ENCODE results near the gene IMMP2L.

Gene IMMP2L

GRCh38 chr7:111140091-111140865, 422.0 kb downstream of the IMMP2L start:
- H3K27ac Mint-ChIP-seq (ENCODE audit: low read depth): no peak overlapping the region

DNA sequence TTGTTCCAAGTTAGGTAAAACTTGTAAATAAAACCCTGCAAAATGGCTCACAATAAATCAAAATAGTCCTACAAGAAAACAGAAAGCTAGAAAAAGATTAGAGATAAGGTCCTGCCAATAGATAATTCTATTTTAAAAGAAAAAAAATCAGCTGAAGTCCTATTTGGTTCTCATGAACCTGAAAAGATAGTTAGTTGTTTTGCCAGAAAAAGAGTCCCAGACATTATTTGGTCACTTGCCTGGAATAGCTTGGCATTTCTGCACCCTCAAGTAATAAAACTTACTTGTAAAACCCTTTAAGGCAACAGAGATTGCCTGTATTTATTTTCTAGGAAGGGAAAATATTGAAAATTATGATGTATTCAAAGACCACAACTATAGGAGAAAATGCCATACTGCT, 423.7 kb downstream of the IMMP2L start:
- peaks cover 17% of the 10 kb centered on the region for H3K4me1 Mint-ChIP-seq
- peaks cover 3% of the 10 kb centered on the region for H3K36me3 Mint-ChIP-seq (ENCODE audit: insufficient read depth)
- no peaks in the 10 kb centered on the region for H3K9me3 Mint-ChIP-seq
- DNase-seq (ENCODE audit: low spot score in 2 of 2) (no peak), ATAC-seq (replicated peaks; ENCODE audit: extremely low read depth, poor library complexity, severe bottlenecking) (no peak)
- no peaks in the 10 kb centered on the region for H3K27me3 Mint-ChIP-seq
- peak overlapping the region; percentile 72 for H3K27ac Mint-ChIP-seq (ENCODE audit: low read depth)
- no peak overlapping the region for H3K4me3 Mint-ChIP-seq

More at GRCh38 chr7:111140091-111140865, 422.0 kb downstream of the IMMP2L start:
- Mint-ChIP-seq H3K9me3 (no peaks in the 10 kb centered on the region), H3K4me1 (peaks cover 17% of the 10 kb centered on the region), H3K27me3 (no peaks in the 10 kb centered on the region), H3K4me3 (no peak overlapping the region), H3K36me3 (ENCODE audit: insufficient read depth) (peaks cover 3% of the 10 kb centered on the region)
- no peak for ATAC-seq (replicated peaks; ENCODE audit: extremely low read depth, poor library complexity, severe bottlenecking)
- DNase-seq (ENCODE audit: low spot score in 2 of 2): no peak

- no peak overlapping the region for H3K4me3 Mint-ChIP-seq
- peak overlapping the region; percentile 72 for H3K27ac Mint-ChIP-seq (ENCODE audit: low read depth)
- peaks cover 17% of the 10 kb centered on the region for H3K4me1 Mint-ChIP-seq
- peak; percentile 87 for ATAC-seq (replicated peaks; ENCODE audit: extremely low read depth, poor library complexity, severe bottlenecking)
- H3K36me3 Mint-ChIP-seq (ENCODE audit: insufficient read depth): peaks cover 3% of the 10 kb centered on the region
- no peaks in the 10 kb centered on the region for H3K27me3 Mint-ChIP-seq
- H3K9me3 Mint-ChIP-seq: no peaks in the 10 kb centered on the region
- peak in 1 of 2 donors; percentile 38 for DNase-seq (ENCODE audit: low spot score in 2 of 2)
These were observed 424.1 kb downstream of the IMMP2L start for GRCh38 chr7:111138193-111138569.

- no peaks in the 10 kb centered on the region for H3K27me3 Mint-ChIP-seq
- H3K4me1 Mint-ChIP-seq: peaks cover 17% of the 10 kb centered on the region
- no peak overlapping the region for H3K4me3 Mint-ChIP-seq
- H3K36me3 Mint-ChIP-seq (ENCODE audit: insufficient read depth): peaks cover 3% of the 10 kb centered on the region
- H3K27ac Mint-ChIP-seq (ENCODE audit: low read depth): peak overlapping the region; percentile 72
- H3K9me3 Mint-ChIP-seq: no peaks in the 10 kb centered on the region
- ATAC-seq (replicated peaks; ENCODE audit: extremely low read depth, poor library complexity, severe bottlenecking): peak; percentile 48
- DNase-seq (ENCODE audit: low spot score in 2 of 2): no peak
These were observed 424.7 kb downstream of the IMMP2L start for GRCh38 chr7:111137296-111138192.

- DNase-seq (ENCODE audit: low spot score in 2 of 2): no peak
These were observed 429.5 kb downstream of the IMMP2L start for GRCh38 chr7:111132833-111133232.

DNA sequence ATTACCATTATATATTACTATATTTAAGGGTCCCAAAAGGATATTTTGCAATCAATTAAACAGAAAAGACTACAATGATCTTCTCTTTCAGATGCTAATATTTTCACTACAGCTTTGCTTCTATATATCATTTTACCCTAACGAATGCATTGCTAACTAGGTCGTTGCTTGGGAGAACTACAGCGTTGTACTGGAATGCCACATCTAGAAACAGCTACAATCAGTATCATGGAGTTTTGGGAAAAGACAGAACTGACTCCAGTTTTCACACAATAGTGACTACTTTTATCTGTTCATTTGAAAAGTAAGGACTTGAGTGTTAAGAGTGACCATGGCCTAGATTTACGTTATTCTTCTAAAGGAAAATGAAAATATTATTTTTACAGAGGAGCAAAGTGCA, 432.9 kb downstream of the IMMP2L start:
- H3K4me1 Mint-ChIP-seq: no peaks in the 10 kb centered on the region
- no peaks in the 10 kb centered on the region for H3K9me3 Mint-ChIP-seq
- H3K27ac Mint-ChIP-seq (ENCODE audit: low read depth): no peak overlapping the region
- no peak overlapping the region for H3K4me3 Mint-ChIP-seq
- DNase-seq (ENCODE audit: low spot score in 2 of 2) (no peak), ATAC-seq (replicated peaks; ENCODE audit: extremely low read depth, poor library complexity, severe bottlenecking) (no peak)
- H3K27me3 Mint-ChIP-seq: no peaks in the 10 kb centered on the region
- H3K36me3 Mint-ChIP-seq (ENCODE audit: insufficient read depth): peaks cover 2% of the 10 kb centered on the region

More at GRCh38 chr7:111132833-111133232, 429.5 kb downstream of the IMMP2L start:
- Mint-ChIP-seq H3K4me3 (no peak overlapping the region), H3K36me3 (ENCODE audit: insufficient read depth) (no peaks in the 10 kb centered on the region), H3K27ac (ENCODE audit: low read depth) (no peak overlapping the region), H3K27me3 (no peaks in the 10 kb centered on the region), H3K9me3 (no peaks in the 10 kb centered on the region), H3K4me1 (peaks cover 2% of the 10 kb centered on the region)
- ATAC-seq (replicated peaks; ENCODE audit: extremely low read depth, poor library complexity, severe bottlenecking): no peak

DNA sequence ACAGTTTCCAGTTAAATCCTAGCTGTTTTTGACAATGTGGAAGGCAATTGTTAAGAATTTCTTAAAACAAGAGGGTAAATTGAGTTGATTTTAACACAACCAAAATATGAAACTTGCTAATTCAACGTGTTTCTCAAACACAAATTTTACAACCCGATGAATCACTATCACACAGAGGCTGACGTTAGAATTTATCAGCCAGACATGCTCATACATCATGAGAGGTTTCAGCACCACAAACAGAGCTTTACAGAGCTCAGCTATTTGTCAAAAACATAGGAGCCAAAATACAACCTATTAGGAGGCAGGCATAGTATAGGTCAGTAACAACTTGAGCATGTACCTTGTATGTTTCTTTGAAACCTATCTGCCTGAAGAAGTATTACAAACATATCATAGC, 435.3 kb downstream of the IMMP2L start:
- H3K36me3 Mint-ChIP-seq (ENCODE audit: insufficient read depth): peaks cover 2% of the 10 kb centered on the region
- DNase-seq (ENCODE audit: low spot score in 2 of 2) (no peak), ATAC-seq (replicated peaks; ENCODE audit: extremely low read depth, poor library complexity, severe bottlenecking) (no peak)
- no peak overlapping the region for H3K27ac Mint-ChIP-seq (ENCODE audit: low read depth)
- no peaks in the 10 kb centered on the region for H3K27me3 Mint-ChIP-seq
- H3K4me1 Mint-ChIP-seq: no peaks in the 10 kb centered on the region
- H3K9me3 Mint-ChIP-seq: no peaks in the 10 kb centered on the region
- no peak overlapping the region for H3K4me3 Mint-ChIP-seq

DNA sequence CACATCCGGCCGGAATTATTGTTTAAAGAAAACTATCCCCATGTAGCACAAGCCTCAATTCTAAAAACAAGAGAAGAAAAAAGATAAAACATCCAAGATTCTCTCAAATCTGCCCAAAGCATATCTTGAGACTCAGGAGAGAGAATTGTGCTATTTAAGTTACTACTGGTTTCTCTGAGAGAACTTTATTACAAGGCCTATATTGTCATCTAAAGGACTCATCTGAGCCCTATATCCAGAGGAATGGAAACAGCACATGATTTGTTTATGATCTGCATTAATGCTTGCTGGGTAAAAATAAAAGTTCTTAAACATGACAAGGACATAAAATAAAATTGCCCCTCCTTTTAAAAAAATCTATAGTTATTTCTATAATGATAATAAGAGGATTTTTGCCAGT, 446.3 kb downstream of the IMMP2L start:
- ATAC-seq (replicated peaks; ENCODE audit: extremely low read depth, poor library complexity, severe bottlenecking) (no peak), DNase-seq (ENCODE audit: low spot score in 2 of 2) (no peak)
- H3K36me3 Mint-ChIP-seq (ENCODE audit: insufficient read depth): peaks cover 3% of the 10 kb centered on the region
- H3K4me1 Mint-ChIP-seq: no peaks in the 10 kb centered on the region
- H3K9me3 Mint-ChIP-seq: no peaks in the 10 kb centered on the region
- no peaks in the 10 kb centered on the region for H3K27me3 Mint-ChIP-seq
- no peak overlapping the region for H3K4me3 Mint-ChIP-seq
- no peak overlapping the region for H3K27ac Mint-ChIP-seq (ENCODE audit: low read depth)

GRCh38 chr7:111113263-111114017, 448.9 kb downstream of the IMMP2L start:
- no peak for ATAC-seq (replicated peaks; ENCODE audit: extremely low read depth, poor library complexity, severe bottlenecking)
- no peaks in the 10 kb centered on the region for H3K4me1 Mint-ChIP-seq
- no peaks in the 10 kb centered on the region for H3K9me3 Mint-ChIP-seq
- peaks cover 4% of the 10 kb centered on the region for H3K36me3 Mint-ChIP-seq (ENCODE audit: insufficient read depth)
- no peak overlapping the region for H3K4me3 Mint-ChIP-seq
- no peak overlapping the region for H3K27ac Mint-ChIP-seq (ENCODE audit: low read depth)
- no peaks in the 10 kb centered on the region for H3K27me3 Mint-ChIP-seq
- DNase-seq (ENCODE audit: low spot score in 2 of 2): no peak

DNA sequence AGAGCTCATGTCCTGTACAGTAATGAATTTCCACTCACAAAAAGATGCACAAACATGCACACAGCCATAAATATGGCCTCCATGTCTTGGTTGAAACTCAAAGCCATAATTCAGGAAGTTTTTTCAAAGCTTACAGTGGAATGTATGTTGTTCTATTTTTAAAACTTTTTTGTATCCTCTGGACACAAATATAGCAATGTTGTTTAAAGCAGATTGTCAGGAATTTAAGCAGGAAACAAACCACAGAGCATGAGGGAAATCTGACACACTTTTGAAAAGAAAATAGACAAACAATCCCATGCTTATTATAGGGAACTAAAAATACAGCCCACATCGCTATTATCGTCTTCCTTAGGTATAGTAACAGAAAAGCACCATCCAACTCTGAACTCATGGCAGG, 449.9 kb downstream of the IMMP2L start:
- DNase-seq (ENCODE audit: low spot score in 2 of 2): no peak
- H3K4me3 Mint-ChIP-seq: no peak overlapping the region
- no peak overlapping the region for H3K27ac Mint-ChIP-seq (ENCODE audit: low read depth)
- H3K36me3 Mint-ChIP-seq (ENCODE audit: insufficient read depth): peaks cover 2% of the 10 kb centered on the region
- no peaks in the 10 kb centered on the region for H3K9me3 Mint-ChIP-seq
- no peaks in the 10 kb centered on the region for H3K4me1 Mint-ChIP-seq
- ATAC-seq (replicated peaks; ENCODE audit: extremely low read depth, poor library complexity, severe bottlenecking): no peak
- no peaks in the 10 kb centered on the region for H3K27me3 Mint-ChIP-seq

DNA sequence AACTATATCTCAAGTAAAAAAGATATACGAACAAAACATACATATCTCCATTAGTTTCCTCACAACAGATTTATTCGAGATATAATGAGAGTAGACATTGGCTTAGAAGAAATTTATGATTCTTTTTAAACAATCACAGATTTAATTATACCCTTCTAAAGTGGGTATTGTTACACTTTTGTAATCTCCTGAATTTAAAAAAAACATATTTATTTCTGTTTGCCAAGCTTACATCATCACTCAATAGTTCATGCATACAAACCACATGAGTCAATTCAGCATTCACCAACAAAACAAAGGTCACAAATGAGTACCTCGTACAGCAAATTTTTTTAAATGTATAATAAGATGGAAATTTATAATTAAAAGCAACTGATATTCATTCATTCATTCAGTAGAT, 453.8 kb downstream of the IMMP2L start:
- H3K27ac Mint-ChIP-seq (ENCODE audit: low read depth): no peak overlapping the region
- no peak for ATAC-seq (replicated peaks; ENCODE audit: extremely low read depth, poor library complexity, severe bottlenecking)
- H3K4me1 Mint-ChIP-seq: no peaks in the 10 kb centered on the region
- H3K36me3 Mint-ChIP-seq (ENCODE audit: insufficient read depth): peaks cover 2% of the 10 kb centered on the region
- no peaks in the 10 kb centered on the region for H3K9me3 Mint-ChIP-seq
- DNase-seq (ENCODE audit: low spot score in 2 of 2): no peak
- H3K4me3 Mint-ChIP-seq: no peak overlapping the region
- no peaks in the 10 kb centered on the region for H3K27me3 Mint-ChIP-seq

DNA sequence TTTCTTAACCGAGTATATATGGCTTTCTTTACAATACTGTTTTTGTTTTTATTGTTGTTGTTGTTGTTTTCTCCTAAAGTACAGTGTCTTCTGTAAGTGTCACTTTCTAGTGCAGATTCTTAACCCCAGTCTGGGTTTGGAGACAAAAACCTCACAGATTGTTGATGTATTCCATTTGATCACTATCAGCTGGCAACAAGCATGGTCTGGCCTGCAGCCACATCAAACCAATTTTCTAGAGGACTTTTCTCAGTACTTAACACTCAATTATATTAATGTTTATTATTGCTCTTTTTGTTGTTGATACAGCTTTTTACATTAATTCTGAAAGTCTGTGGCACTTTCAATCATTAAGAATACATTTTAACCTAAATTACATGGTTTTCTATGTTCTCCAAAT, 454.3 kb downstream of the IMMP2L start:
- DNase-seq (ENCODE audit: low spot score in 2 of 2): no peak
- Mint-ChIP-seq H3K27me3 (no peaks in the 10 kb centered on the region), H3K4me3 (no peak overlapping the region), H3K36me3 (ENCODE audit: insufficient read depth) (peaks cover 2% of the 10 kb centered on the region), H3K9me3 (no peaks in the 10 kb centered on the region), H3K27ac (ENCODE audit: low read depth) (no peak overlapping the region), H3K4me1 (no peaks in the 10 kb centered on the region)
- no peak for ATAC-seq (replicated peaks; ENCODE audit: extremely low read depth, poor library complexity, severe bottlenecking)

Data from central memory CD8-positive, alpha-beta T cell (primary cell).